Measurements from ENCODE around the gene APRT. TPM values are rescaled to one million over a fixed set of nuclear protein-coding genes. Genes with fewer than 3 reads are reported as not detected.
A peak's percentile ranks its signal among the peaks of the same experiment; 100 is the strongest.

Gene APRT
- total and polyA plus RNA-seq, 10 of the 15 experiments (the other 5 are each of a cell fraction or from before 2014, with no cell fraction given): 30.6 to 495 (median 166) TPM

DNA sequence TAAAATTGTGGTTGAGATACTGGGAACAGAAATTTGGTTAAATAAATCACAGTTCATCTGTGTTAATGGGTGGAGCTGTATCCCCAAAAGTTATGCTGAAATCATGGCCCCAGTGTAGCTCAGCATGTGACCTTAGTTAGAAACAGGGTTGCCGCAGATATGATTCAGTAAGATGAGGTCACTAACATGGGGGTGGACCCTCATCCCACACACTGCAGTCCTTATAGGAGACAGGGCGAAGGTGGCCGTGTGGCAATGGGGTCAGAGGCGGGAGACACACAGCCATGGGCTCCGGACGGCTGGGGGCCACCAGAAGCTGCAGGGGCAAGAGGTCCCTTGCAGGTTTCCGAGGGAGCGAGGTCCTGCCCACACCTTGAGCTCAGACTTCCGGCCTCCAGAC, 34.4 kb upstream of the APRT start (continued):
- TF ChIP-seq E2F8 (IDR thresholded peaks at IDR 0.05; ENCODE audit: low read depth, partially characterized antibody): no peak
- no peak for TF ChIP-seq FOXK2 (IDR thresholded peaks at IDR 0.05)
- no peak for TF ChIP-seq MTA3 (IDR thresholded peaks at IDR 0.05; ENCODE audit: borderline replicate concordance, low read length)

GRCh38 chr16:88844419-88845036, 32.8 kb upstream of the APRT start:
- H3K4me2 ChIP-seq (ENCODE audit: control insufficient read depth, insufficient read depth): no peak overlapping the region
- no peaks in the 10 kb centered on the region for H4K20me1 ChIP-seq (ENCODE audit: control insufficient read depth, insufficient read depth)
- in situ Hi-C loops (cut with MboI) (no loop called here), intact Hi-C loops (cut with micrococcal nuclease; ENCODE audit: unreplicated experiment) (no loop called here)
- WGBS (ENCODE audit: insufficient coverage, insufficient replicate concordance, low lambda C conversion rate, missing lambda C conversion rate): 50% methylated on average over 11 of the region's 11 CpGs
- CTCF ChIA-PET: no interaction called here
- no peak overlapping the region for H3K27ac ChIP-seq (ENCODE audit: control insufficient read depth, insufficient read depth)
- H3K4me1 ChIP-seq (ENCODE audit: control insufficient read depth, insufficient read depth, low read length): no peaks in the 10 kb centered on the region
- no TSS peak for BruUV-seq (replicated peaks)
- H3K9me3 ChIP-seq (replicated peaks; ENCODE audit: control insufficient read depth, insufficient read depth, low read length): no peaks in the 10 kb centered on the region
- peak; percentile 63 for ATAC-seq
- no peak for FAIRE-seq
- no peak overlapping the region for H3K9ac ChIP-seq (ENCODE audit: control insufficient read depth, insufficient read depth, low read length)
- no peaks in the 10 kb centered on the region for H3K27me3 ChIP-seq (replicated peaks in 1 of 2; ENCODE audit: control insufficient read depth in 2 of 2, insufficient read depth in 2 of 2, low read length in 1 of 2)
- DNase-seq (ENCODE audit: low read depth, low spot score): no peak
- H3K4me3 ChIP-seq: no peak overlapping the region
- SMC1A ChIA-PET (ENCODE audit: uncharacterized antibody, unreplicated experiment): no interaction called here
- H2AFZ ChIP-seq (ENCODE audit: control insufficient read depth, low read depth, low read length): no peak overlapping the region
- RAD21 ChIA-PET (ENCODE audit: unreplicated experiment): no interaction called here
- POLR2A ChIA-PET: interaction anchor here (0.5 kb wide), 1 partner anchor 945 kb away, joined by 4 read pairs; no protein-coding TSS in a partner anchor
- no peaks in the 10 kb centered on the region for H3K79me2 ChIP-seq (ENCODE audit: control insufficient read depth, insufficient read depth, low read length)
- TF ChIP-seq, protein P1, sequence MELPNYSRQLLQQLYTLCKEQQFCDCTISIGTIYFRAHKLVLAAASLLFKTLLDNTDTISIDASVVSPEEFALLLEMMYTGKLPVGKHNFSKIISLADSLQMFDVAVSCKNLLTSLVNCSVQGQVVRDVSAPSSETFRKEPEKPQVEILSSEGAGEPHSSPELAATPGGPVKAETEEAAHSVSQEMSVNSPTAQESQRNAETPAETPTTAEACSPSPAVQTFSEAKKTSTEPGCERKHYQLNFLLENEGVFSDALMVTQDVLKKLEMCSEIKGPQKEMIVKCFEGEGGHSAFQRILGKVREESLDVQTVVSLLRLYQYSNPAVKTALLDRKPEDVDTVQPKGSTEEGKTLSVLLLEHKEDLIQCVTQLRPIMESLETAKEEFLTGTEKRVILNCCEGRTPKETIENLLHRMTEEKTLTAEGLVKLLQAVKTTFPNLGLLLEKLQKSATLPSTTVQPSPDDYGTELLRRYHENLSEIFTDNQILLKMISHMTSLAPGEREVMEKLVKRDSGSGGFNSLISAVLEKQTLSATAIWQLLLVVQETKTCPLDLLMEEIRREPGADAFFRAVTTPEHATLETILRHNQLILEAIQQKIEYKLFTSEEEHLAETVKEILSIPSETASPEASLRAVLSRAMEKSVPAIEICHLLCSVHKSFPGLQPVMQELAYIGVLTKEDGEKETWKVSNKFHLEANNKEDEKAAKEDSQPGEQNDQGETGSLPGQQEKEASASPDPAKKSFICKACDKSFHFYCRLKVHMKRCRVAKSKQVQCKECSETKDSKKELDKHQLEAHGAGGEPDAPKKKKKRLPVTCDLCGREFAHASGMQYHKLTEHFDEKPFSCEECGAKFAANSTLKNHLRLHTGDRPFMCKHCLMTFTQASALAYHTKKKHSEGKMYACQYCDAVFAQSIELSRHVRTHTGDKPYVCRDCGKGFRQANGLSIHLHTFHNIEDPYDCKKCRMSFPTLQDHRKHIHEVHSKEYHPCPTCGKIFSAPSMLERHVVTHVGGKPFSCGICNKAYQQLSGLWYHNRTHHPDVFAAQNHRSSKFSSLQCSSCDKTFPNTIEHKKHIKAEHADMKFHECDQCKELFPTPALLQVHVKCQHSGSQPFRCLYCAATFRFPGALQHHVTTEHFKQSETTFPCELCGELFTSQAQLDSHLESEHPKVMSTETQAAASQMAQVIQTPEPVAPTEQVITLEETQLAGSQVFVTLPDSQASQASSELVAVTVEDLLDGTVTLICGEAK (IDR thresholded peaks at IDR 0.05; ENCODE audit: borderline replicate concordance): peak; percentile 65
- TF ChIP-seq CTCF (IDR thresholded peaks at IDR 0.05 in 2 of 3, conservative IDR thresholded peaks at IDR 0.05 in 1 of 3; ENCODE audit: control insufficient read depth in 2 of 3, extremely low read depth in 1 of 3, insufficient read depth in 1 of 3, low read depth in 3 of 3, low read length in 3 of 3): peak; percentile 9 to 16 (median 14); a peak in 1 of 6 replicates
- TF ChIP-seq, protein P2, sequence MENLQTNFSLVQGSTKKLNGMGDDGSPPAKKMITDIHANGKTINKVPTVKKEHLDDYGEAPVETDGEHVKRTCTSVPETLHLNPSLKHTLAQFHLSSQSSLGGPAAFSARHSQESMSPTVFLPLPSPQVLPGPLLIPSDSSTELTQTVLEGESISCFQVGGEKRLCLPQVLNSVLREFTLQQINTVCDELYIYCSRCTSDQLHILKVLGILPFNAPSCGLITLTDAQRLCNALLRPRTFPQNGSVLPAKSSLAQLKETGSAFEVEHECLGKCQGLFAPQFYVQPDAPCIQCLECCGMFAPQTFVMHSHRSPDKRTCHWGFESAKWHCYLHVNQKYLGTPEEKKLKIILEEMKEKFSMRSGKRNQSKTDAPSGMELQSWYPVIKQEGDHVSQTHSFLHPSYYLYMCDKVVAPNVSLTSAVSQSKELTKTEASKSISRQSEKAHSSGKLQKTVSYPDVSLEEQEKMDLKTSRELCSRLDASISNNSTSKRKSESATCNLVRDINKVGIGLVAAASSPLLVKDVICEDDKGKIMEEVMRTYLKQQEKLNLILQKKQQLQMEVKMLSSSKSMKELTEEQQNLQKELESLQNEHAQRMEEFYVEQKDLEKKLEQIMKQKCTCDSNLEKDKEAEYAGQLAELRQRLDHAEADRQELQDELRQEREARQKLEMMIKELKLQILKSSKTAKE (IDR thresholded peaks at IDR 0.05; ENCODE audit: low read depth, poor library complexity, severe bottlenecking): no peak
- H3K36me3 ChIP-seq (ENCODE audit: control insufficient read depth in 2 of 2, insufficient read depth in 2 of 2, low read length in 1 of 2): no peaks in the 10 kb centered on the region; a peak in 1 of 4 replicates

Measured in GM12878 (cell line).